HFFc6 (cell line): Measurements from ENCODE around the gene HECW1. TPM values are rescaled to one million over a fixed set of nuclear protein-coding genes. Genes with fewer than 3 reads are reported as not detected.

Experiments used
- DNase-seq: peaks from one replicate; pipeline ENCODE4 v3.0.0-alpha.2; 2018
- H3K27ac Mint-ChIP-seq: 2 replicates; pipeline ENCODE4 v1.8.0; 2020; ENCODE audit warnings: mild to moderate bottlenecking, mixed read lengths
- H3K27me3 Mint-ChIP-seq: 2 replicates; pipeline ENCODE4 v1.8.0; 2021; ENCODE audit warnings: mild to moderate bottlenecking, moderate library complexity, mixed read lengths; ENCODE audit not compliant: insufficient read depth
- H3K36me3 Mint-ChIP-seq: 2 replicates; pipeline ENCODE4 v1.8.0; 2021; ENCODE audit warnings: low read depth, mixed read lengths
- H3K4me1 Mint-ChIP-seq: 2 replicates; pipeline ENCODE4 v1.8.0; 2020; ENCODE audit warnings: low read depth, mixed read lengths
- H3K4me3 Mint-ChIP-seq: 2 replicates; pipeline ENCODE4 v1.8.0; 2020; ENCODE audit warnings: mild to moderate bottlenecking, moderate library complexity, mixed read lengths
- H3K9me3 Mint-ChIP-seq: 2 replicates; pipeline ENCODE4 v1.8.0; 2020; ENCODE audit warnings: mild to moderate bottlenecking, mixed read lengths
- CTCF ChIP-seq: fragments of 200-600 bp; sonication (generic); IDR thresholded peaks from 2 replicates; pipeline ENCODE4 v1.5.0; 2021; ENCODE audit warnings: antibody characterized with exemption, mild to moderate bottlenecking
- total RNA-seq, 6 experiments: library from RNA; stranded (reverse); fragmentation: NEBNext Ultra II Directional; extraction: Animal tissue kit (Norgen Biotek cat#: 25700); gene quantifications; 2 replicates in 1 of 6; 3 replicates in 5 of 6; pipeline ENCODE4 v1.2.3, GENCODE V29; 2021

Gene HECW1
- total RNA-seq, 6 experiments from 2014 or later, result 3.4 to 6.5 (median 5.3) TPM

- Mint-ChIP-seq H3K36me3 (peaks cover 32% of the 10 kb centered on the region), H3K4me1 (peaks cover 48% of the 10 kb centered on the region), H3K9me3 (peaks cover 22% of the 10 kb centered on the region), H3K27ac (no peak overlapping the region), H3K4me3 (no peak overlapping the region), H3K27me3 (peaks cover 2% of the 10 kb centered on the region; the same call in 1 of the 2 replicates)
- no peak for DNase-seq
- no peak for TF ChIP-seq CTCF
Observed at GRCh38 chr7:43274752-43275151, 162.3 kb downstream of the HECW1 start.

GRCh38 chr7:43276547-43276946, 164.1 kb downstream of the HECW1 start:
- H3K4me1 Mint-ChIP-seq, result peaks cover 42% of the 10 kb centered on the region
- no peak overlapping the region for H3K4me3 Mint-ChIP-seq
- H3K27me3 Mint-ChIP-seq, result peaks cover 2% of the 10 kb centered on the region; the same call in 1 of the 2 replicates
- peaks cover 12% of the 10 kb centered on the region for H3K9me3 Mint-ChIP-seq
- no peak overlapping the region for H3K27ac Mint-ChIP-seq
- peaks cover 26% of the 10 kb centered on the region for H3K36me3 Mint-ChIP-seq
- TF ChIP-seq CTCF, result no peak
- no peak for DNase-seq

GRCh38 chr7:43278088-43278644, 165.7 kb downstream of the HECW1 start:
- peaks cover 12% of the 10 kb centered on the region for H3K36me3 Mint-ChIP-seq
- H3K27ac Mint-ChIP-seq, result peak overlapping the region; percentile 71
- H3K4me1 Mint-ChIP-seq, result peaks cover 42% of the 10 kb centered on the region
- DNase-seq, result peak; percentile 59
- no peak for TF ChIP-seq CTCF
- peak overlapping the region; percentile 52 for H3K4me3 Mint-ChIP-seq
- no peaks in the 10 kb centered on the region for H3K9me3 Mint-ChIP-seq
- H3K27me3 Mint-ChIP-seq, result peaks cover 2% of the 10 kb centered on the region; the same call in 1 of the 2 replicates

GRCh38 chr7:43281268-43281667, 168.8 kb downstream of the HECW1 start:
- H3K4me3 Mint-ChIP-seq, result no peak overlapping the region
- H3K36me3 Mint-ChIP-seq, result peaks cover 16% of the 10 kb centered on the region
- DNase-seq, result no peak
- peaks cover 2% of the 10 kb centered on the region; the same call in 1 of the 2 replicates for H3K27me3 Mint-ChIP-seq
- peaks cover 35% of the 10 kb centered on the region for H3K4me1 Mint-ChIP-seq
- H3K27ac Mint-ChIP-seq, result no peak overlapping the region
- H3K9me3 Mint-ChIP-seq, result peaks cover 4% of the 10 kb centered on the region
- TF ChIP-seq CTCF, result no peak

- TF ChIP-seq CTCF, result no peak
- Mint-ChIP-seq H3K27me3 (no peaks in the 10 kb centered on the region; the same call in none of the 2 replicates), H3K4me3 (no peak overlapping the region), H3K9me3 (peaks cover 4% of the 10 kb centered on the region), H3K36me3 (peaks cover 8% of the 10 kb centered on the region), H3K27ac (no peak overlapping the region), H3K4me1 (peaks cover 10% of the 10 kb centered on the region)
- no peak for DNase-seq
Observed at GRCh38 chr7:43283706-43284105, 171.3 kb downstream of the HECW1 start.
